HCT116 (cell line): Measurements from ENCODE around the gene TPH1.

Experiments
- SRF ChIP-seq: IDR thresholded peaks from 2 replicates; pipeline ENCODE4 v1.6.1; 2012; ENCODE audit warnings: low read depth
- TF ChIP-seq, protein P1 (sequence below), 3 experiments: fragments of 200-600 bp in 1 of 3; sonication (generic) in 1 of 3; IDR thresholded peaks in 2 of 3; conservative IDR thresholded peaks in 1 of 3; 2 replicates each; pipeline ENCODE4 v1.5.1; 2012 to 2017; ENCODE audit warnings: low read depth in 2 of 3, low read length in 2 of 3, antibody characterized with exemption in 1 of 3, borderline replicate concordance in 1 of 3, control low read depth in 1 of 3, mild to moderate bottlenecking in 1 of 3, mixed read lengths in 1 of 3, mixed run types in 1 of 3, moderate library complexity in 1 of 3; ENCODE audit not compliant: insufficient read depth in 1 of 3

DNA sequence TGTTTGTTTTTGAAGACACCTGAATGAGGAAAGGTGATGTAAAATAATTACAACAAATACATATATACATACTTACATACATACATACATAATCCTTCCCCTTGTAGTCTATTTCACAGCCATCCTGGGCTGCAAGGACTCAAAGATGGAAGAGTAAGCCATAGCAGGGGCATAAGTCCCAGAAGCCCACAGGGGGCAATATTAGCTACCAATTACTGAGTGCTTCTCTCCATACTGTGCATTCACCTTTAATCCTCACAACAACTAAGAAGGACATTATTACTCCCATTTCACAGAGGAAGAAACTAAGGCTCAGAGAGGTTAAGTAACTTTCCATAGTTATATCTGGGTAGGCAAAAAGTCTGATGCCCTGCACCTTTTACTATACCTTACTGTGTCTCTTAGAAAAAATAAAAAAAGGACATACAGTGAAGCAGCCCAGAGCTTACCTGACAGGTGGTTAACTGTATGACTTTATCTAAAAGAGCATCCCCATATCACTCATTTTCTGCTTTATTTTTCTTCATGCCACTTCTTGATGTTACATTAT, 35.9 kb downstream of the TPH1 start:
- TF ChIP-seq, protein P1, sequence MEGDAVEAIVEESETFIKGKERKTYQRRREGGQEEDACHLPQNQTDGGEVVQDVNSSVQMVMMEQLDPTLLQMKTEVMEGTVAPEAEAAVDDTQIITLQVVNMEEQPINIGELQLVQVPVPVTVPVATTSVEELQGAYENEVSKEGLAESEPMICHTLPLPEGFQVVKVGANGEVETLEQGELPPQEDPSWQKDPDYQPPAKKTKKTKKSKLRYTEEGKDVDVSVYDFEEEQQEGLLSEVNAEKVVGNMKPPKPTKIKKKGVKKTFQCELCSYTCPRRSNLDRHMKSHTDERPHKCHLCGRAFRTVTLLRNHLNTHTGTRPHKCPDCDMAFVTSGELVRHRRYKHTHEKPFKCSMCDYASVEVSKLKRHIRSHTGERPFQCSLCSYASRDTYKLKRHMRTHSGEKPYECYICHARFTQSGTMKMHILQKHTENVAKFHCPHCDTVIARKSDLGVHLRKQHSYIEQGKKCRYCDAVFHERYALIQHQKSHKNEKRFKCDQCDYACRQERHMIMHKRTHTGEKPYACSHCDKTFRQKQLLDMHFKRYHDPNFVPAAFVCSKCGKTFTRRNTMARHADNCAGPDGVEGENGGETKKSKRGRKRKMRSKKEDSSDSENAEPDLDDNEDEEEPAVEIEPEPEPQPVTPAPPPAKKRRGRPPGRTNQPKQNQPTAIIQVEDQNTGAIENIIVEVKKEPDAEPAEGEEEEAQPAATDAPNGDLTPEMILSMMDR (IDR thresholded peaks at IDR 0.05 in 2 of 3, conservative IDR thresholded peaks at IDR 0.05 in 1 of 3; ENCODE audit: borderline replicate concordance in 1 of 3, insufficient read depth in 1 of 3, low read depth in 2 of 3, low read length in 2 of 3), result peak in 1 of 3 experiments; percentile 15; a peak in 1 of 6 replicates
- TF ChIP-seq SRF, result no peak
